Nephron progenitor cell (in vitro differentiated cells): ENCODE results near the gene SF3B6.

Experiments used
- DNase-seq: peaks from one replicate; pipeline ENCODE4 v3.0.0; 2021
- H3K27ac Mint-ChIP-seq: 2 replicates; pipeline ENCODE4 v1.8.0; 2021; ENCODE audit warnings: mild to moderate bottlenecking, moderate library complexity, mixed read lengths
- H3K27me3 Mint-ChIP-seq: 2 replicates; pipeline ENCODE4 v1.8.0; 2021; ENCODE audit warnings: mild to moderate bottlenecking, low read depth, mixed read lengths; ENCODE audit not compliant: poor library complexity
- H3K36me3 Mint-ChIP-seq: 2 replicates; pipeline ENCODE4 v1.8.0; 2021; ENCODE audit warnings: low read depth, mixed read lengths
- H3K4me1 Mint-ChIP-seq: 2 replicates; pipeline ENCODE4 v1.8.0; 2021; ENCODE audit warnings: mixed read lengths
- H3K4me3 Mint-ChIP-seq: 2 replicates; pipeline ENCODE4 v1.8.0; 2021; ENCODE audit warnings: mild to moderate bottlenecking, moderate library complexity, mixed read lengths
- H3K9me3 Mint-ChIP-seq: 2 replicates; pipeline ENCODE4 v1.8.0; 2021; ENCODE audit warnings: mild to moderate bottlenecking, moderate library complexity, mixed read lengths
- TF ChIP-seq, protein P1 (sequence below): fragments of 200-600 bp; sonication (generic); IDR thresholded peaks from 2 replicates; pipeline ENCODE4 v1.5.0; 2021; ENCODE audit warnings: antibody characterized with exemption

SF3B6 gene

DNA sequence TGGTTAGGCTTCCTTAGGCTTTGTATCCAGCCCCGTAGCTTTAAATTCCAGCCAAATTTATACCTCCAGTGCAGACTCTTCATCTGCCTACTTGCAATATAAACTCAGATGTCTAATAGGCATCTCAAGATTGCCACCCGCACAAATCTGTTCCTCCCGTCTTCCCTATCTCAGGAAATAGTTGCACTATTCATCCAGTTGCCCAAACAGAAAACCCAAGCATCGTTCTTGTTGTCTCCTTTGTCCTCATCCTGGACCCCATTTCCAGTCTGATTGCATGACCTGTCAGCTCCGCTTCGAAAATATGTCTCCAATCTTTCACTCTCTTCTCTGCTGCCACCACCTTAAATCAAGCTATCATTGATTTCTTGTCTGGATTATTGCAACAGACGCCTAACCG lies 24.3 kb downstream of the SF3B6 start:
- no peak for DNase-seq
- peaks cover 2% of the 10 kb centered on the region for H3K27me3 Mint-ChIP-seq
- TF ChIP-seq, protein P1, sequence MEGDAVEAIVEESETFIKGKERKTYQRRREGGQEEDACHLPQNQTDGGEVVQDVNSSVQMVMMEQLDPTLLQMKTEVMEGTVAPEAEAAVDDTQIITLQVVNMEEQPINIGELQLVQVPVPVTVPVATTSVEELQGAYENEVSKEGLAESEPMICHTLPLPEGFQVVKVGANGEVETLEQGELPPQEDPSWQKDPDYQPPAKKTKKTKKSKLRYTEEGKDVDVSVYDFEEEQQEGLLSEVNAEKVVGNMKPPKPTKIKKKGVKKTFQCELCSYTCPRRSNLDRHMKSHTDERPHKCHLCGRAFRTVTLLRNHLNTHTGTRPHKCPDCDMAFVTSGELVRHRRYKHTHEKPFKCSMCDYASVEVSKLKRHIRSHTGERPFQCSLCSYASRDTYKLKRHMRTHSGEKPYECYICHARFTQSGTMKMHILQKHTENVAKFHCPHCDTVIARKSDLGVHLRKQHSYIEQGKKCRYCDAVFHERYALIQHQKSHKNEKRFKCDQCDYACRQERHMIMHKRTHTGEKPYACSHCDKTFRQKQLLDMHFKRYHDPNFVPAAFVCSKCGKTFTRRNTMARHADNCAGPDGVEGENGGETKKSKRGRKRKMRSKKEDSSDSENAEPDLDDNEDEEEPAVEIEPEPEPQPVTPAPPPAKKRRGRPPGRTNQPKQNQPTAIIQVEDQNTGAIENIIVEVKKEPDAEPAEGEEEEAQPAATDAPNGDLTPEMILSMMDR: no peak

DNA sequence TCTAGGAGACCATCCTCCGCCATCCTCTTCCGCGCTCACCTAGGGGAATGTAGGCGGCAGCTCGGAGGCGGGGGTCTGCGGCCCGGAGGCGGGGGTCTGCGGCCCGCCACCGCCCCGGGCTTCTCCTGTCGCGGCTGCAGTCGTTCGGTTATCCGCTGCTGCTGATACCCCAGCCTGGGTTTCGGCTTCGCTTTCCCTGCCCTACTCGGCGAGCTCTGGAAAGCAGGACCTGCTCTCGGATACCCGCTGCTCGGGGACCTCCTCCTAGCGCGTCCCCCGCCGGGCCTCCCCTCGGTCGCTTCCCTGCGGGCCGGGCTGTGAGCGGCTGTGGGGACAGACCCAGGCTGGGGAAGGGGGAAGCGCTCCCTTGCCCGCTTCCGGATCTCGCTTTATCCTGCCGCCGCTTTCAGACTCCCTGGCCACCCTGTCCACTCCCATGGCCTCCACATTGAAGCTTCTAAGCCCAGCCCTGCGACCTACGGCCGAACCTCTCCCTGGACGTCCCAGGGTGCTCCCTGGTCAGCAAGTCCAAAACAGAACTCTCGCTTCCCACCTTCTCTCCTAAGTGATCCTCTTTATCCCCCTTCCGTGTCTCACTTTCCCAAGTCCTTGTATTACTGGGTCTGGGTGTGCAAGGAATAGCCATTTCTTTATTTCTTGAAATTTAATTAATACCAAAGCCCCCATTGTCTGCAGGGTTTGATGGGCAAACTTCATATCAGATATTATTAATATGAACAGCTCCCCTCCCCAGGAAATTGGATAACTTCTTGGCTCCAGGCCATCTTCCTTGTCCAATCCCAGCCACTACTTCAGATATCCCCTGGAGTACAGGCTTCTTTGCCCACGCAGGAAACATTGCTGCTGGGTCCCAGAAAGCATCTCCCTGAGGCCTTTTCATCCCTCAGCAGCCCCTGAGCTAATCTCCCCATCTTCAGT lies 25.8 kb downstream of the SF3B6 start:
- Mint-ChIP-seq H3K27ac (no peak overlapping the region), H3K4me3 (no peak overlapping the region)
- peak; percentile 61 for DNase-seq

More for the DNA sequence above, 24.3 kb downstream of the SF3B6 start:
- no peak overlapping the region for H3K4me3 Mint-ChIP-seq
- no peak overlapping the region for H3K27ac Mint-ChIP-seq
- peaks cover 7% of the 10 kb centered on the region for H3K36me3 Mint-ChIP-seq
- H3K4me1 Mint-ChIP-seq: peaks cover 7% of the 10 kb centered on the region
- no peaks in the 10 kb centered on the region for H3K9me3 Mint-ChIP-seq

DNA sequence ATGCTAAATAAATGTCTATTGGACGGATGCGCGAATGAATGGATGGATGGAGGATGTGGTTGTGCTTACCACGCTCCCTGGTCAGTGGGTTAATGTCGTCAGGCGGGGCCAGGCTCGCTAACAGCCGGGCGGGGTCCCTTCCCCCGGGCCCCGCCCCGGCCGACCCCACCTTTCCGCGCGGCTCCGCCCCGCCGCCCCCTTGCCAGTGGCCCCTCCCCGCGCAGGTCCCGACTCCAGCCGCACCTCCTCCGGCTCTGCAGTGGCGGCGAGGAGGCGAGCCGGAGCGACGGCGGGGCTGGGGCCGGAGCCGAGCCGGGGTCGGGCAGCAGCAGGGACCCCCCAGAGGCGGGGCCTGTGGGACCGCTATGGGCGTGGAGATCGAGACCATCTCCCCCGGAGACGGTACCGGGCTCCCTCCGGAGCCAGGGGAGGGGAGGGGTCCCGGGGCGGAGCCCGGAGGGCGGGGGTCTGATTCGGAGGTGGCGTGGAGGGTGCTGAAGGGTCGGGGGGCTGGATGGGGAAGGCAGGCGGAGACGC lies 26.6 kb downstream of the SF3B6 start, which contains the start of gene FKBP1B:
Gene FKBP1B (plus strand): TSS at position 257 of the 537 bp plus-strand sequence. CDS start 109 bp downstream, at position 366.
- DNase-seq: peak; percentile 86
- Mint-ChIP-seq H3K4me3 (no peak within 1 kb of the TSS), H3K27ac (no peak within 1 kb of the TSS), H3K9me3 (no peaks in the 10 kb centered on the region), H3K4me1 (peaks cover 26% of the 10 kb centered on the region), H3K27me3 (peaks cover 2% of the 10 kb centered on the region), H3K36me3 (no peaks in the 10 kb centered on the region)
- TF ChIP-seq, protein P1: no peak

More for the DNA sequence above, 25.8 kb downstream of the SF3B6 start:
- Mint-ChIP-seq H3K27me3 (peaks cover 2% of the 10 kb centered on the region), H3K36me3 (peaks cover 1% of the 10 kb centered on the region), H3K9me3 (no peaks in the 10 kb centered on the region), H3K4me1 (peaks cover 20% of the 10 kb centered on the region)
- TF ChIP-seq, protein P1: no peak

DNA sequence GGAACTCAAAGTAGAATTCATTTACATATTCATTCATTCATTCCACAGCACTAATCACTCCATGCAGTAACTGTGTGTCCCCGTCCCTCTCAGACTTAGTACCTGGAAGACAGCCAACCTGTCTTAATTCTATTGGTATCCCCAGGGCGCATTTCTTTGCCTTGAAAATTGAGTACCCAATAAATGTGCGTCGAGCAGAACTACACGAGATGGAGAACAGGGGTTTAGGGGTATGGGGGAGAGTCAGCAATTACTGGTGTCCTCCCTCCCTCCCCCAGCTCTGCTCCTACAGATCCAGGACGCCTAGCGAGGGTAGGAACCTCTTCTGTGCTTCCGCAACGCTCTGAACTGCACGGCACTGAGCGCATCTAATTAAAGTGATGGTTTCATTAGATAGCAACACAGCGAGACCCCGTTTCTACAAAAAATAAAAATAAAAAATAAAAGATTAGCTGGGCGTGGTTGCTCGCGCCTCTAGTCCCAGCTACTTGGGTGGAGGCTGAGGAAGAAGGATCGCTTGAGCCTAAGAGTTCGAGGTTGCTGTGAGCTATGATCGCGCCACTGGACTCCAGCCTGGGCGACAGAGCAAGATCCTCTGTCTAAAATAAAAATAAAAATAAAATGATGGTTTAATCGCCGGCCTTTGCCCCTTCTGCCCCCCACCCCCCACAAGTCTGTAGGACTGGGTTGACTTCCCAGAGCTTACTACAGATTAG lies 27.2 kb downstream of the SF3B6 start:
- no peak overlapping the region for H3K27ac Mint-ChIP-seq
- H3K36me3 Mint-ChIP-seq: peaks cover under 1% of the 10 kb centered on the region
- peaks cover 26% of the 10 kb centered on the region for H3K4me1 Mint-ChIP-seq
- TF ChIP-seq, protein P1: no peak
- peaks cover 2% of the 10 kb centered on the region for H3K27me3 Mint-ChIP-seq
- no peak for DNase-seq
- H3K9me3 Mint-ChIP-seq: no peaks in the 10 kb centered on the region
- H3K4me3 Mint-ChIP-seq: no peak overlapping the region

DNA sequence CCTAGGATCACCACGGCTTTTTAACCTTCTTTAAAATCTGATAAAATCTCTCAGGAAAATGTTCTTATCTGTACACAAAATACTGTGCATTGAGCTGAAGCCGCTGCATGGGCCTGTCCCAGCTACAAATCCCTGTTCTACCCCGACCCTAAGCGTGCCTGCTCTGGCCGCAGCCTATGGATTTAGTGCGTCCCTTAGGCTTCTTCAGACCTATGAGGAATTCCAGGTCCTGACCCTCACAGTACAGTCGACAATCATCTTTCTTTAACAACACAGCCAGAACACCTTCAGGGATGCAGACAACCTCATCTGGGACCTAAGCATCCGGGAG lies 28.5 kb downstream of the SF3B6 start:
- H3K36me3 Mint-ChIP-seq: peaks cover 8% of the 10 kb centered on the region
- DNase-seq: no peak
- TF ChIP-seq, protein P1: no peak
- H3K9me3 Mint-ChIP-seq: no peaks in the 10 kb centered on the region
- H3K27me3 Mint-ChIP-seq: peaks cover 2% of the 10 kb centered on the region
- H3K27ac Mint-ChIP-seq: peak overlapping the region; percentile 20
- H3K4me1 Mint-ChIP-seq: peaks cover 26% of the 10 kb centered on the region
- H3K4me3 Mint-ChIP-seq: peak overlapping the region; percentile 95
